GM23338 (cell line): ENCODE results near the gene CENPE. TPM values are rescaled to one million over a fixed set of nuclear protein-coding genes. Genes with fewer than 3 reads are reported as not detected.

ENCODE experiments used
- ATAC-seq: fragments of 200-7000 bp; cut with Tn5 transposase; 3 replicates; pipeline ENCODE4 v1.9.1; 2020
- DNase-seq: peaks from one replicate; pipeline ENCODE4 v3.0.0-alpha.2; 2015; ENCODE audit warnings: low spot score
- H2AFZ ChIP-seq: fragments of 200-600 bp; sonication (generic); 2 replicates; pipeline ENCODE4 v1.8.0; 2016; ENCODE audit warnings: antibody characterized with exemption, mild to moderate bottlenecking, moderate library complexity
- H3F3A ChIP-seq: fragments of 200-600 bp; sonication (generic); replicated peaks from 2 replicates; pipeline ENCODE4 v1.8.0; 2017; ENCODE audit warnings: antibody characterized with exemption, mixed run types, low read depth
- H3K27ac ChIP-seq: fragments of 200-600 bp; sonication (generic); 2 replicates; pipeline ENCODE4 v1.6.1; 2016; ENCODE audit warnings: low read depth
- H3K27me3 ChIP-seq: fragments of 200-600 bp; sonication (generic); 2 replicates; pipeline ENCODE4 v1.8.0; 2016; ENCODE audit warnings: mild to moderate bottlenecking, mixed run types, moderate library complexity; ENCODE audit not compliant: insufficient read depth
- H3K36me3 ChIP-seq: fragments of 200-600 bp; sonication (generic); 2 replicates; pipeline ENCODE4 v1.8.0; 2016; ENCODE audit warnings: mild to moderate bottlenecking; ENCODE audit not compliant: insufficient read depth
- H3K4me1 ChIP-seq: fragments of 200-600 bp; sonication (generic); 2 replicates; pipeline ENCODE4 v1.8.0; 2016; ENCODE audit warnings: mild to moderate bottlenecking, moderate library complexity; ENCODE audit not compliant: insufficient read depth
- H3K4me2 ChIP-seq: fragments of 200-600 bp; sonication (generic); 2 replicates; pipeline ENCODE4 v1.7.1; 2017; ENCODE audit warnings: mixed run types
- H3K4me3 ChIP-seq: fragments of 200-600 bp; sonication (generic); 2 replicates; pipeline ENCODE4 v1.6.1; 2016; ENCODE audit warnings: mixed run types
- H3K79me2 ChIP-seq: fragments of 200-600 bp; sonication (generic); replicated peaks from 2 replicates; pipeline ENCODE4 v1.8.0; 2017; ENCODE audit warnings: mild to moderate bottlenecking; ENCODE audit not compliant: insufficient read depth
- H3K9me2 ChIP-seq: fragments of 200-600 bp; sonication (generic); 2 replicates; pipeline ENCODE4 v1.8.0; 2017; ENCODE audit not compliant: insufficient read depth
- H4K20me1 ChIP-seq: fragments of 200-600 bp; sonication (generic); replicated peaks from 2 replicates; pipeline ENCODE4 v1.8.0; 2017; ENCODE audit warnings: mild to moderate bottlenecking; ENCODE audit not compliant: insufficient read depth
- H3K27ac Mint-ChIP-seq: 2 replicates; pipeline ENCODE4 v1.8.0; 2020; ENCODE audit warnings: inconsistent platforms, mild to moderate bottlenecking, moderate library complexity, mixed read lengths
- H3K27me3 Mint-ChIP-seq: 3 replicates; pipeline ENCODE4 v1.8.0; 2022; ENCODE audit warnings: low read depth, mild to moderate bottlenecking, moderate library complexity, mixed read lengths, inconsistent platforms; ENCODE audit not compliant: insufficient read depth, poor library complexity
- H3K36me3 Mint-ChIP-seq: 3 replicates; pipeline ENCODE4 v1.8.0; 2021; ENCODE audit warnings: low read depth, mild to moderate bottlenecking, inconsistent platforms, moderate library complexity, mixed read lengths
- H3K4me1 Mint-ChIP-seq: 3 replicates; pipeline ENCODE4 v1.8.0; 2020; ENCODE audit warnings: mild to moderate bottlenecking, inconsistent platforms, mixed read lengths
- H3K4me3 Mint-ChIP-seq: 3 replicates; pipeline ENCODE4 v1.8.0; 2021; ENCODE audit warnings: moderate library complexity, mild to moderate bottlenecking, inconsistent platforms, mixed read lengths
- H3K9me3 Mint-ChIP-seq: 3 replicates; pipeline ENCODE4 v1.8.0; 2020; ENCODE audit warnings: moderate library complexity, mild to moderate bottlenecking, inconsistent platforms, mixed read lengths
- CREB1 ChIP-seq: fragments of 250-450 bp; sonication (Bioruptor Pico); IDR thresholded peaks from 2 replicates; pipeline ENCODE4 v1.5.0; 2020; ENCODE audit warnings: low read depth, mild to moderate bottlenecking, moderate library complexity
- CTCF ChIP-seq, 2 experiments: fragments of 200-600 bp in 1 of 2; sonication (generic) in 1 of 2; conservative IDR thresholded peaks; 2 replicates each; pipeline versions ENCODE4 v1.5.1 to v1.6.1; 2016 to 2017; ENCODE audit warnings: antibody characterized with exemption in 2 of 2, low read depth in 2 of 2, mild to moderate bottlenecking in 2 of 2, moderate library complexity in 1 of 2
- ETS1 ChIP-seq: IDR thresholded peaks from 2 replicates; pipeline ENCODE4 v1.6.1; 2016; ENCODE audit warnings: antibody characterized with exemption
- EZH2 ChIP-seq: fragments of 200-600 bp; sonication (generic); IDR thresholded peaks from one replicate; pipeline ENCODE4 v1.8.0; 2017; ENCODE audit warnings: antibody characterized with exemption, mild to moderate bottlenecking, low read depth; ENCODE audit not compliant: unreplicated experiment
- EZH2phosphoT487 ChIP-seq: fragments of 200-600 bp; sonication (generic); IDR thresholded peaks from one replicate; pipeline ENCODE4 v1.8.1; 2018; ENCODE audit warnings: antibody characterized with exemption; ENCODE audit not compliant: unreplicated experiment
- JUNB ChIP-seq: IDR thresholded peaks from one replicate; pipeline ENCODE4 v1.6.1; 2016; ENCODE audit warnings: antibody characterized with exemption; ENCODE audit not compliant: unreplicated experiment
- NANOG ChIP-seq: IDR thresholded peaks from 2 replicates; pipeline ENCODE4 v1.6.1; 2016; ENCODE audit warnings: antibody characterized with exemption, borderline replicate concordance
- POLR2AphosphoS5 ChIP-seq: IDR thresholded peaks from 2 replicates; pipeline ENCODE4 v1.6.1; 2016; ENCODE audit warnings: antibody characterized with exemption, low read depth
- STAT1 ChIP-seq: IDR thresholded peaks from one replicate; pipeline ENCODE4 v1.6.1; 2016; ENCODE audit warnings: antibody characterized with exemption; ENCODE audit not compliant: unreplicated experiment
- ZNF114 ChIP-seq: fragments of 250-450 bp; sonication (Bioruptor Pico); IDR thresholded peaks from 2 replicates; pipeline ENCODE4 v1.5.0; 2020; ENCODE audit warnings: mild to moderate bottlenecking, moderate library complexity
- ZNF331 ChIP-seq: fragments of 250-450 bp; sonication (Bioruptor Pico); IDR thresholded peaks from 2 replicates; pipeline ENCODE4 v1.5.0; 2020; ENCODE audit warnings: low read depth, mild to moderate bottlenecking, moderate library complexity
- ZNF462 ChIP-seq: fragments of 250-450 bp; sonication (Bioruptor Pico); IDR thresholded peaks from 2 replicates; pipeline ENCODE4 v1.5.0; 2020; ENCODE audit warnings: mild to moderate bottlenecking, moderate library complexity
- polyA plus RNA-seq: library from polyadenylated mRNA; unstranded; fragments of >200 nt; fragmentation: Nextera tagmentation; extraction: Ambion mirVana; gene quantifications from 2 replicates; pipeline ENCODE4 v1.2.1, GENCODE V29; 2016
- total RNA-seq: library from RNA; depleted of rRNA; stranded (reverse); fragments of >200 nt; shearing (Covaris generic); gene quantifications from 2 replicates; pipeline ENCODE4 v1.2.3, GENCODE V29; 2014
- TF ChIP-seq, protein P1 (sequence below): IDR thresholded peaks from one replicate; pipeline ENCODE4 v1.6.1; 2018; ENCODE audit warnings: antibody characterized with exemption; ENCODE audit not compliant: unreplicated experiment

Gene CENPE
- total and polyA plus RNA-seq, 2 experiments from 2014 or later: 42.2 to 46.7 TPM

DNA sequence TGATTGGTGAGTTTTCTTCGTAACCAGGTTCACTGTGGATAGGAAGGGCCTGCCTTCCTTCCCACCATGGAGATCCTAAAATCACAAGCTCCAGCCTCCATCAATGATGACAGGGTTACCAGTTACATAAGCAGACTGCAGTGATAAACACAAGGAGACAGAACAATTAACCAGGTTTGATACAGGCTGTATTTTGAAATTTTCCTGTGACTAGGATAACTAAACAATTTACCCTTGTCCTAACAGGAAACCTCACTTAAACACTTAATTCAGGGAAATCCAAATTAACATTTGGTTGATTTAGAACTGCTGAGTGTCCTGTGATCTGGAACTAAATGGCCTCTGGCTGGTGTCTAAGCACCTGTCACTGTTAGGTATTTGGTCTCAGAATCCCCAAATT lies 118.5 kb downstream of the CENPE start:
- H3K4me2 ChIP-seq: no peak overlapping the region
- ATAC-seq (no peak), DNase-seq (no peak)
- no peak overlapping the region for H3K27ac Mint-ChIP-seq
- no peaks in the 10 kb centered on the region for H3F3A ChIP-seq
- no peak for TF ChIP-seq POLR2AphosphoS5
- TF ChIP-seq NANOG: no peak
- TF ChIP-seq ETS1: no peak
- TF ChIP-seq CTCF (conservative IDR thresholded peaks at IDR 0.05; ENCODE audit: low read depth in 2 of 2): no peak
- TF ChIP-seq JUNB: no peak
- TF ChIP-seq ZNF462: no peak
- TF ChIP-seq EZH2: no peak
- no peak for TF ChIP-seq ZNF114 (CRISPR knock-in tag)
- TF ChIP-seq EZH2phosphoT487: no peak
- TF ChIP-seq STAT1: no peak
- TF ChIP-seq ZNF331 (CRISPR knock-in tag): no peak
- TF ChIP-seq, protein P1, sequence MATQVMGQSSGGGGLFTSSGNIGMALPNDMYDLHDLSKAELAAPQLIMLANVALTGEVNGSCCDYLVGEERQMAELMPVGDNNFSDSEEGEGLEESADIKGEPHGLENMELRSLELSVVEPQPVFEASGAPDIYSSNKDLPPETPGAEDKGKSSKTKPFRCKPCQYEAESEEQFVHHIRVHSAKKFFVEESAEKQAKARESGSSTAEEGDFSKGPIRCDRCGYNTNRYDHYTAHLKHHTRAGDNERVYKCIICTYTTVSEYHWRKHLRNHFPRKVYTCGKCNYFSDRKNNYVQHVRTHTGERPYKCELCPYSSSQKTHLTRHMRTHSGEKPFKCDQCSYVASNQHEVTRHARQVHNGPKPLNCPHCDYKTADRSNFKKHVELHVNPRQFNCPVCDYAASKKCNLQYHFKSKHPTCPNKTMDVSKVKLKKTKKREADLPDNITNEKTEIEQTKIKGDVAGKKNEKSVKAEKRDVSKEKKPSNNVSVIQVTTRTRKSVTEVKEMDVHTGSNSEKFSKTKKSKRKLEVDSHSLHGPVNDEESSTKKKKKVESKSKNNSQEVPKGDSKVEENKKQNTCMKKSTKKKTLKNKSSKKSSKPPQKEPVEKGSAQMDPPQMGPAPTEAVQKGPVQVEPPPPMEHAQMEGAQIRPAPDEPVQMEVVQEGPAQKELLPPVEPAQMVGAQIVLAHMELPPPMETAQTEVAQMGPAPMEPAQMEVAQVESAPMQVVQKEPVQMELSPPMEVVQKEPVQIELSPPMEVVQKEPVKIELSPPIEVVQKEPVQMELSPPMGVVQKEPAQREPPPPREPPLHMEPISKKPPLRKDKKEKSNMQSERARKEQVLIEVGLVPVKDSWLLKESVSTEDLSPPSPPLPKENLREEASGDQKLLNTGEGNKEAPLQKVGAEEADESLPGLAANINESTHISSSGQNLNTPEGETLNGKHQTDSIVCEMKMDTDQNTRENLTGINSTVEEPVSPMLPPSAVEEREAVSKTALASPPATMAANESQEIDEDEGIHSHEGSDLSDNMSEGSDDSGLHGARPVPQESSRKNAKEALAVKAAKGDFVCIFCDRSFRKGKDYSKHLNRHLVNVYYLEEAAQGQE: no peak
- no peak for TF ChIP-seq CREB1
- H3K27me3 ChIP-seq: peaks cover 30% of the 10 kb centered on the region
- H3K9me3 Mint-ChIP-seq: no peaks in the 10 kb centered on the region
- no peak overlapping the region for H3K4me3 ChIP-seq
- no peak overlapping the region for H3K4me3 Mint-ChIP-seq
- peaks cover 9% of the 10 kb centered on the region; the same call in 2 of the 3 replicates for H3K4me1 Mint-ChIP-seq
- H3K9me2 ChIP-seq: no peaks in the 10 kb centered on the region
- peaks cover 13% of the 10 kb centered on the region for H3K27me3 Mint-ChIP-seq
- H3K36me3 ChIP-seq: no peaks in the 10 kb centered on the region
- no peak overlapping the region for H2AFZ ChIP-seq
- peaks cover 4% of the 10 kb centered on the region; the same call in 1 of the 2 replicates for H3K4me1 ChIP-seq
- H3K27ac ChIP-seq: no peak overlapping the region
- H4K20me1 ChIP-seq: no peaks in the 10 kb centered on the region; the same call in 1 of the 2 replicates
- peaks cover 2% of the 10 kb centered on the region; the same call in 2 of the 3 replicates for H3K36me3 Mint-ChIP-seq
- H3K79me2 ChIP-seq: no peaks in the 10 kb centered on the region
